Measurements from ENCODE around the gene ADGRD2.

Gene ADGRD2

GRCh38 chr9:124520206-124520596, 70.0 kb downstream of the ADGRD2 start:
- ChIA-PET CTCF (no interaction called here), POLR2A (no interaction called here)
- DNase-seq (ENCODE audit: extremely low spot score) = no peak
- TF ChIP-seq L3MBTL2 (conservative IDR thresholded peaks at IDR 0.05) = no peak
- TF ChIP-seq LEF1 (IDR thresholded peaks at IDR 0.05; ENCODE audit: borderline replicate concordance) = no peak
- no peak for TF ChIP-seq SUZ12 (IDR thresholded peaks at IDR 0.05)
- no peak for TF ChIP-seq FOXM1 (IDR thresholded peaks at IDR 0.05; ENCODE audit: borderline replicate concordance)
- TF ChIP-seq SP1 (IDR thresholded peaks at IDR 0.05) = no peak
- TF ChIP-seq ELF4 (IDR thresholded peaks at IDR 0.05) = no peak
- no peak for TF ChIP-seq CTBP1 (IDR thresholded peaks at IDR 0.05; ENCODE audit: borderline replicate concordance)
- TF ChIP-seq TARDBP (IDR thresholded peaks at IDR 0.05) = no peak
- TF ChIP-seq ZNF384 (IDR thresholded peaks at IDR 0.05) = no peak
- no peak for TF ChIP-seq NFRKB (IDR thresholded peaks at IDR 0.05)
- no peak for TF ChIP-seq FOXA1 (IDR thresholded peaks at IDR 0.05)
- no peak for TF ChIP-seq BHLHE40 (IDR thresholded peaks at IDR 0.05; ENCODE audit: borderline replicate concordance)
- TF ChIP-seq ARNT (IDR thresholded peaks at IDR 0.05) = no peak
- no peak for TF ChIP-seq HDGF (IDR thresholded peaks at IDR 0.05; ENCODE audit: borderline replicate concordance)

- DNase-seq (ENCODE audit: extremely low spot score) = no peak
- CTCF ChIA-PET = no interaction called here
- TF ChIP-seq HDGF (IDR thresholded peaks at IDR 0.05; ENCODE audit: borderline replicate concordance) (no peak), FOXM1 (IDR thresholded peaks at IDR 0.05; ENCODE audit: borderline replicate concordance) (no peak), LEF1 (IDR thresholded peaks at IDR 0.05; ENCODE audit: borderline replicate concordance) (no peak), FOXA1 (IDR thresholded peaks at IDR 0.05) (no peak), PKNOX1 (IDR thresholded peaks at IDR 0.05) (no peak), SP1 (IDR thresholded peaks at IDR 0.05) (no peak), ARNT (IDR thresholded peaks at IDR 0.05) (no peak), ZNF384 (IDR thresholded peaks at IDR 0.05) (no peak), ELF4 (IDR thresholded peaks at IDR 0.05) (no peak)
- POLR2A ChIA-PET = no interaction called here
Measured at GRCh38 chr9:124521142-124521541, 70.9 kb downstream of the ADGRD2 start.

DNA sequence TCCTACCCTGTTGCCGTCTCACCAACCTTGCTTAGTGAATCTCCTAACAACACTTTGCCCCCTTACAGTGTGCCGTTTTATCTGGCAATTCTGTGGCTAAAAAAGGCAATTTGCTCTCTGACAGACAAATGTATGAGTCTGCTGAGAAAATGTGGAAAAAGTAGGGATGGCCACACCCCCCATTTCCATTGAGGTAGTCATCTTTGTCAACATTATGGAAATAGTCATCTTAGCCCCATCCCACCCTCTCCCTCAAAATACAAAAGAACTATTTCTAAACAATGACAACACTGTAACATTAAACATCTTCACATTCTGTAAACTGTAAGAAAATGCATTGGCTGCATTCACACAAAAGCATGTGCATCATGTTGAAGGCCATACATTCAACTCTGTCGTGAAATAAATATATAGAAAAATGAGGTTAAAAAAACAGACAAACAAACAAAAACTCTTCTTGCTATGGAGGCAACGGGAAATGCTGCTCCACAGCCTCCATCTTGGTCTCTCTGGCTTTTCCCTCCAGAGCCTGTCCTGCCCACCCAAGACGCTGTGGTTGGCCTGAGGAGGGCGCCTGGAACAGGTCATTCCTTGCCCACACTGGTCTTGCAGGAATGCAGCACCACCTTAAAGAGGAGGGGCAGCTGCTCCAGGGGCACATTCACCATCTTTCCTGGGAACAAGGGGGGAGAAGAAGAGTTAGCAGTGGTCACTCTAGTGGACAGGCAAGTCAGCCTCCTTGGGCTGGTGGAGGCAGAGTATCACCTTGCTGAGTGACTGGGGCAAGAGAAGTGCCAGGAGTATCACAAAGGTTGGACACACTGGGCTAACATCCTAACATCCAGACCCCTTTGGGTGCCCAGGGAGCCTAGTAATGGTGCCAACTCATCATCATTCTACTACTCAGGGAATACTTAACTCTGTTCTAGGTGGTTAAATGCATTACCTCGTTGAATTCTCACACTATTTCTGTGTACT, 72.2 kb downstream of the ADGRD2 start:
- CTCF ChIA-PET = interaction anchor here (0.6 kb wide), 1 partner anchor 298 kb away, joined by 3 read pairs; no protein-coding TSS in a partner anchor
- DNase-seq (ENCODE audit: extremely low spot score) = no peak
- POLR2A ChIA-PET = no interaction called here
- TF ChIP-seq ARNT (IDR thresholded peaks at IDR 0.05) = no peak
- TF ChIP-seq CTBP1 (IDR thresholded peaks at IDR 0.05; ENCODE audit: borderline replicate concordance) = no peak
- no peak for TF ChIP-seq SP1 (IDR thresholded peaks at IDR 0.05)
- no peak for TF ChIP-seq FOXM1 (IDR thresholded peaks at IDR 0.05; ENCODE audit: borderline replicate concordance)
- TF ChIP-seq NFRKB (IDR thresholded peaks at IDR 0.05) = no peak
- TF ChIP-seq ELF4 (IDR thresholded peaks at IDR 0.05) = no peak
- no peak for TF ChIP-seq BHLHE40 (IDR thresholded peaks at IDR 0.05; ENCODE audit: borderline replicate concordance)
- TF ChIP-seq HDGF (IDR thresholded peaks at IDR 0.05; ENCODE audit: borderline replicate concordance) = no peak
- TF ChIP-seq FOXA1 (IDR thresholded peaks at IDR 0.05) = no peak
- TF ChIP-seq TARDBP (IDR thresholded peaks at IDR 0.05) = no peak
- no peak for TF ChIP-seq L3MBTL2 (conservative IDR thresholded peaks at IDR 0.05)
- no peak for TF ChIP-seq PKNOX1 (IDR thresholded peaks at IDR 0.05)
- TF ChIP-seq LEF1 (IDR thresholded peaks at IDR 0.05; ENCODE audit: borderline replicate concordance) = no peak
- no peak for TF ChIP-seq FOXK2 (IDR thresholded peaks at IDR 0.05)

GRCh38 chr9:124526174-124526573, 75.9 kb downstream of the ADGRD2 start:
- DNase-seq (ENCODE audit: extremely low spot score) = no peak
- no peak for TF ChIP-seq CTBP1 (IDR thresholded peaks at IDR 0.05; ENCODE audit: borderline replicate concordance)
- ChIA-PET POLR2A (no interaction called here), CTCF (no interaction called here)

GRCh38 chr9:124527781-124528180, 77.5 kb downstream of the ADGRD2 start:
- DNase-seq (ENCODE audit: extremely low spot score) = no peak
- TF ChIP-seq L3MBTL2 (conservative IDR thresholded peaks at IDR 0.05) (no peak), LEF1 (IDR thresholded peaks at IDR 0.05; ENCODE audit: borderline replicate concordance) (no peak), CTBP1 (IDR thresholded peaks at IDR 0.05; ENCODE audit: borderline replicate concordance) (no peak), FOXM1 (IDR thresholded peaks at IDR 0.05; ENCODE audit: borderline replicate concordance) (no peak), ARNT (IDR thresholded peaks at IDR 0.05) (no peak), FOXA1 (IDR thresholded peaks at IDR 0.05) (no peak), SUZ12 (IDR thresholded peaks at IDR 0.05) (no peak), ZNF384 (IDR thresholded peaks at IDR 0.05) (no peak), FOXK2 (IDR thresholded peaks at IDR 0.05) (no peak), PKNOX1 (IDR thresholded peaks at IDR 0.05) (no peak), SP1 (IDR thresholded peaks at IDR 0.05) (no peak), HDGF (IDR thresholded peaks at IDR 0.05; ENCODE audit: borderline replicate concordance) (no peak)
- ChIA-PET CTCF (interaction anchor here (2.0 kb wide), 1 partner anchor 9 kb away, joined by 8 read pairs; no protein-coding TSS in a partner anchor), POLR2A (no interaction called here)
